HepG2 (cell line): ENCODE data around the gene GNPDA1. TPM values are rescaled to one million over a fixed set of nuclear protein-coding genes. Genes with fewer than 3 reads are reported as not detected.

Source experiments
- ATAC-seq: fragments of 200-7000 bp; cut with Tn5 transposase; 3 replicates; pipeline ENCODE4 v1.9.1; 2020; ENCODE audit warnings: mild to moderate bottlenecking, moderate library complexity
- BruUV-seq: library from RNA; stranded (reverse); fragments of 400-500 nt; replicated peaks from 2 replicates; lab custom pipeline; 2021; lab: Mats Ljungman, UMichigan
- CTCF ChIA-PET: fragments of 300-600 bp; formaldehyde crosslinking; extraction: SDS; loops from one replicate; lab custom pipeline; 2021; ENCODE audit warnings: low total read pairs, inconsistent platforms, low intra/inter-chr PET ratio; lab: Yijun Ruan, JAX
- POLR2A ChIA-PET: fragments of 350-600 bp; sonication (Branson Sonifier 250); formaldehyde crosslinking; loops from one replicate; lab custom pipeline; 2020; ENCODE audit warnings: antibody characterized with exemption, inconsistent platforms; lab: Yijun Ruan, JAX
- DNase-seq: peaks from one replicate; pipeline ENCODE4 v3.0.0-alpha.2; 2015; ENCODE audit warnings: low spot score
- FAIRE-seq: peaks from 3 replicates; lab custom pipeline; 2011; peaks lifted over from hg19 to GRCh38; lab: Jason Lieb, UNC
- H2AFZ ChIP-seq: one replicate; pipeline ENCODE4 v1.6.1; 2011; ENCODE audit warnings: low read length, inconsistent platforms
- H3K27ac ChIP-seq: fragments of 300-600 bp; 3 replicates; pipeline ENCODE4 v1.8.0; 2011; ENCODE audit warnings: mixed run types, mild to moderate bottlenecking, mixed read lengths, low read length, inconsistent platforms; ENCODE audit not compliant: insufficient read depth; ENCODE audit errors: extremely low read length
- H3K27me3 ChIP-seq, 2 experiments: fragments of 200-600 bp in 1 of 2; 2 replicates in 1 of 2; 3 replicates in 1 of 2; pipeline versions ENCODE4 v1.6.0 to v1.8.0; 2011; ENCODE audit warnings: low read length in 2 of 2, mild to moderate bottlenecking in 2 of 2, moderate library complexity in 2 of 2, inconsistent platforms in 1 of 2; ENCODE audit not compliant: insufficient read depth in 2 of 2, control insufficient read depth in 1 of 2
- H3K36me3 ChIP-seq, 2 experiments: fragments of 200-600 bp in 1 of 2; replicated peaks in 1 of 2; 2 replicates in 1 of 2; 3 replicates in 1 of 2; pipeline versions ENCODE4 v1.5.1 to v1.8.0; 2011; ENCODE audit warnings: low read length in 2 of 2, inconsistent platforms in 1 of 2; ENCODE audit not compliant: insufficient read depth in 2 of 2, control insufficient read depth in 1 of 2
- H3K4me1 ChIP-seq: 2 replicates; pipeline ENCODE4 v1.5.1; 2012; ENCODE audit warnings: low read length, inconsistent platforms; ENCODE audit not compliant: insufficient read depth
- H3K4me2 ChIP-seq: 2 replicates; pipeline ENCODE4 v1.6.0; 2011; ENCODE audit warnings: low read depth, low read length, inconsistent platforms
- H3K4me3 ChIP-seq, 3 experiments: fragments of 200-600 bp in 1 of 3; sonication (generic), shearing (Covaris generic) in 1 of 3; replicated peaks in 1 of 3; 2 replicates each; pipeline ENCODE4 v1.5.1; 2011 to 2016; ENCODE audit warnings: low read length in 3 of 3, inconsistent platforms in 2 of 3, low read depth in 2 of 3, mild to moderate bottlenecking in 2 of 3, control low read depth in 1 of 3, mixed read lengths in 1 of 3; ENCODE audit not compliant: insufficient read depth in 1 of 3
- H3K79me2 ChIP-seq: one replicate; pipeline ENCODE4 v1.6.1; 2011; ENCODE audit warnings: low read length, inconsistent platforms; ENCODE audit not compliant: insufficient read depth
- H3K9ac ChIP-seq: 2 replicates; pipeline ENCODE4 v1.6.0; 2011; ENCODE audit warnings: mild to moderate bottlenecking, low read depth, low read length, inconsistent platforms; ENCODE audit not compliant: insufficient read depth
- H3K9me3 ChIP-seq: 2 replicates; pipeline ENCODE4 v1.5.1; 2012; ENCODE audit warnings: mild to moderate bottlenecking, low read length
- H4K20me1 ChIP-seq: 2 replicates; pipeline ENCODE4 v1.6.0; 2011; ENCODE audit warnings: inconsistent platforms, mild to moderate bottlenecking, low read length, moderate library complexity; ENCODE audit not compliant: insufficient read depth
- ATF7 ChIP-seq, 2 experiments: fragments of 450-650 bp in 1 of 2; sonication (generic) in 1 of 2; formaldehyde crosslinking in 1 of 2; IDR thresholded peaks; 2 replicates each; pipeline versions ENCODE4 v1.4.0 to v1.6.1; 2016 to 2020; ENCODE audit warnings: antibody characterized with exemption in 1 of 2, mild to moderate bottlenecking in 1 of 2, missing genetic modification reagents in 1 of 2
- ZNF121 ChIP-seq: sonication (generic); formaldehyde crosslinking; IDR thresholded peaks from 2 replicates; pipeline ENCODE4 v1.5.0; 2020; ENCODE audit warnings: mild to moderate bottlenecking, missing genetic modification reagents
- WGBS: methylation state at CpG from one replicate; pipeline ENCODE4 v1.1.6; 2017; ENCODE audit warnings: low lambda C conversion rate; 5-methylcytosine and 5-hydroxymethylcytosine counted together
- in situ Hi-C: cut with HindIII; loops from 2 replicates; pipeline ENCODE4 v1.10.0; 2017; ENCODE audit warnings: low pct_unique_long_range_greater_than_20kb; ENCODE audit not compliant: extremely low pct_ligation_motif_present
- intact Hi-C: fragments of 100-400 bp; cut with micrococcal nuclease; formaldehyde crosslinking; loops from one replicate; pipeline ENCODE4 v1.10.0; 2022; ENCODE audit not compliant: unreplicated experiment
- polyA plus RNA-seq, 8 experiments: library from polyadenylated mRNA; depleted of rRNA in 3 of 8; stranded (reverse) in 7 of 8; unstranded in 1 of 8; fragments of >200 nt; fragmentation: Illumina TruSeq in 4 of 8; extraction: Trizol in 4 of 8; gene quantifications; 2 replicates each; pipeline versions ENCODE4 v1.2.1 to v1.2.3, GENCODE V29; 2011 to 2016; ENCODE audit warnings: low read depth in 4 of 8, missing spikeins in 1 of 8, mixed read lengths in 1 of 8; ENCODE audit not compliant: insufficient read depth in 1 of 8
- total RNA-seq, 5 experiments: library from RNA; depleted of rRNA; stranded (reverse); fragments of >200 nt; fragmentation: Illumina TruSeq; extraction: Trizol; gene quantifications; 2 replicates each; pipeline ENCODE4 v1.2.3, GENCODE V29; 2016; ENCODE audit warnings: low read depth in 1 of 5
- TF ChIP-seq, protein P1 (sequence below): sonication (generic); formaldehyde crosslinking; IDR thresholded peaks from 2 replicates; pipeline ENCODE4 v1.8.1; 2023; ENCODE audit warnings: mild to moderate bottlenecking, moderate library complexity, missing genetic modification reagents

Gene GNPDA1
- total and polyA plus RNA-seq, 2 of the 13 experiments (the other 11 are each of a cell fraction or from before 2014, with no cell fraction given) = 6.0 to 54.1 TPM

DNA sequence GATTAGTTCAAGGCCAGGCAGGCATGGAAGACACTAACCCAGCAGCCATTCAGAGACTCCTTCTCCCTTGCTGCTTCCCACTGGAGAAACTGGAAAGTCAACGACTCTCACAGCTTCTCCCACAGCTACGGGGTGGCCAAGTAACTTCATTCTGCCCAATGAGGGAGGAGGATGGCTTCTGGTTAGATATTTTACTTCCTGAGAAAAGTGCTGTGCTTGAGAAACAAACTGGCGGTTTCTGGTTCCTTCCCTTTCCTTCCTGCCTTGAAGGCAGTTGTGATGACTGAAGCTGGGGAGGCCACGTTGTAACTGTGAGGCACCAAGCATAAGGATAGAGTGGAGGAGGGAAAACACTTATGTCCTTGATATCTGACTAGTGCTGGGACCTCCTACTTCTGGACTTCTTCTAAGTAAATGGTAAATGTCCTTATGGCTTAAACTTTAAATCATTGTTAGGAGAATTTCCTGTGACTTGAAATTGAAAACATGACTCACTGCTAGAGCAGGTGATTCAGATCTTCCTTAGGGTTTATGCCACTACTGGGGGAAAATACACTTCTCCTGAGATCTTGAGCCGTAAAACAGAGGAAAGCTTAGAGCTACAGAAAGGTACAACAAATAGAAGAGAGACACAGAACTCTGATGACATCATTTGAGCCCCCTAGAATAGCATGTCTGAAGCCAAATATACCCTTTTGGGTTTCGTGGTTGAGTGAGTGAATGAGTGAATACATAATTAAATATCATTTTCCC, 3.1 kb upstream of the GNPDA1 start:
- WGBS = 20% methylated on average over 6 of the region's 6 CpGs
- ATAC-seq (no peak), FAIRE-seq (no peak), DNase-seq (no peak)
- Histone ChIP-seq H3K9me3 (peaks cover 6% of the 10 kb centered on the region; the same call in 1 of the 2 replicates), H2AFZ (no peak overlapping the region), H3K27ac (no peak overlapping the region), H3K4me2 (no peak overlapping the region), H3K4me1 (peaks cover 43% of the 10 kb centered on the region), H4K20me1 (no peaks in the 10 kb centered on the region), H3K27me3 (peaks cover 0 to 5% of the 10 kb centered on the region in 2 experiments; a peak in 1 of 5 replicates), H3K4me3 (no peak overlapping the region), H3K36me3 (no peaks in the 10 kb centered on the region), H3K79me2 (no peaks in the 10 kb centered on the region), H3K9ac (no peak overlapping the region)
- intact Hi-C loops = loop anchor here (2.0 kb wide), 1 partner anchor 23 kb away; no protein-coding TSS in a partner anchor
- no TSS peak for BruUV-seq
- TF ChIP-seq ZNF121 (CRISPR knock-in tag) (no peak), ATF7 (IDR thresholded peaks at IDR 0.05) (0 out of 2 replicates have a peak, but pooled peaks have one; percentile 11), ATF7 (CRISPR knock-in tag; IDR thresholded peaks at IDR 0.05) (no peak)
- TF ChIP-seq, protein P1, sequence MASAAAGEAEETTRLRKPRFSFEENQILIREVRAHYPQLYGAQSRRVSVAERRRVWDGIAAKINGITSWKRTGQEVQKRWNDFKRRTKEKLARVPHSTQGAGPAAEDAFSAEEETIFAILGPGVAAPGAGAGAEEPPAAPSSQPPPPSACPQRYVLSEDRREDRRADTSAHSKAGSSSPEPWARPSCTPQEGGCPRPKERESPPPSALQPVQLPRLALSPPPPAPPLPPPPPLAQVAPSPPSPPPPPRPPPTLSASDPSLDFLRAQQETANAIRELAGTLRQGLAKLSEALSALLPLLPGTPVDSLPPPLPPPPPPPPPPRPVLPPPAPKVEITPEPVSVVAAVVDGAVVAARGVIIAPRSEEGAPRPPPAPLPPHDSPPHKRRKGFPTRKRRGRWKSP (CRISPR knock-in tag) = no peak
- in situ Hi-C loops = no loop called here
- ChIA-PET CTCF (interaction anchor here (1.2 to 2.1 kb wide), 2 partner anchors 24 to 324 kb away, joined by 6 to 9 read pairs; no protein-coding TSS in a partner anchor), POLR2A (no interaction called here)
